HEK293T (cell line): ENCODE results near the gene MED22.

Experiments used
- ELF4 ChIP-seq: fragments of 450-650 bp; IDR thresholded peaks from 2 replicates; pipeline ENCODE4 v1.6.1; 2017; ENCODE audit warnings: antibody characterized with exemption
- FOXA1 ChIP-seq: fragments of 450-650 bp; IDR thresholded peaks from 2 replicates; pipeline ENCODE4 v1.6.1; 2016; ENCODE audit warnings: mild to moderate bottlenecking
- NFRKB ChIP-seq: fragments of 450-650 bp; IDR thresholded peaks from 2 replicates; pipeline ENCODE4 v1.6.1; 2016; ENCODE audit warnings: mild to moderate bottlenecking, moderate library complexity
- PKNOX1 ChIP-seq: fragments of 450-650 bp; IDR thresholded peaks from 2 replicates; pipeline ENCODE4 v1.6.1; 2016
- SP1 ChIP-seq: fragments of 450-650 bp; IDR thresholded peaks from 2 replicates; pipeline ENCODE4 v1.6.1; 2017
- SUZ12 ChIP-seq: fragments of 450-650 bp; IDR thresholded peaks from 2 replicates; pipeline ENCODE4 v1.6.1; 2016; ENCODE audit warnings: mild to moderate bottlenecking
- TARDBP ChIP-seq: fragments of 450-650 bp; IDR thresholded peaks from 2 replicates; pipeline ENCODE4 v1.6.1; 2016

- TF ChIP-seq SP1: no peak
- no peak for TF ChIP-seq ELF4
- TF ChIP-seq FOXA1: no peak
- no peak for TF ChIP-seq SUZ12
- TF ChIP-seq PKNOX1: no peak
- TF ChIP-seq NFRKB: no peak
- no peak for TF ChIP-seq TARDBP
These were observed 49.4 kb upstream of the MED22 start for GRCh38 chr9:133397370-133397769.
